Measurements from ENCODE around the gene GRID2. TPM values are rescaled to one million over a fixed set of nuclear protein-coding genes. Genes with fewer than 3 reads are reported as not detected.

Gene GRID2
- polyA plus RNA-seq, 1 donor from 2014 or later = 14.9 TPM

DNA sequence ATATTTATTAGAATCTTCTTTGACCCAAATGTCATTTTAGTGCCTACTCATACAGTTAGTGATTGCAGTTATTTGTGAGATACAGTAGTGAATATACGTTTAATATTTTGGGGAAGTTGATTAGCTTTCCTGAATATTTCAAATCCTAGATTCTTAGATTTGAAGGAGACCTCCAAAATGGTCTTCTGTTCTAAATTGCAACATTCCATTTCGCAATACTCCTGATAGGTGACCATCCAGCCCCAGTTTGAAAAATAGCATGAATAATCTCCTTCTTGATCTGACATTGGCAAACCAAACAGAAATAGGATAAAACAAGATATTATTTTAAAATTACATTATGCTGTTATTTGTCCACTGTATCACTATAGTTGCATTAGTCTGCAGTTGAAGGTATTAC lies 505.6 kb downstream of the GRID2 start (continued):
- TF ChIP-seq SMC3 (conservative IDR thresholded peaks at IDR 0.05; ENCODE audit: poor library complexity) (no peak), EZH2 (IDR thresholded peaks at IDR 0.05; ENCODE audit: borderline replicate concordance, insufficient read depth, low read length, poor library complexity, severe bottlenecking) (no peak), POLR2AphosphoS5 (IDR thresholded peaks at IDR 0.05) (no peak)

- Histone ChIP-seq H3K4me2 (ENCODE audit: low read length) (no peak overlapping the region), H3K79me2 (replicated peaks; ENCODE audit: insufficient read depth, low read length) (no peaks in the 10 kb centered on the region), H4K20me1 (ENCODE audit: insufficient read depth) (no peaks in the 10 kb centered on the region), H2AFZ (ENCODE audit: low read depth, low read length) (no peak overlapping the region), H3K4me3 (ENCODE audit: low read length) (no peak overlapping the region), H3K9ac (ENCODE audit: low read length) (no peak overlapping the region), H3K36me3 (ENCODE audit: insufficient read depth, low read length) (no peaks in the 10 kb centered on the region), H3F3A (ENCODE audit: insufficient read depth, low read length, poor library complexity, severe bottlenecking) (no peaks in the 10 kb centered on the region), H3K27me3 (ENCODE audit: insufficient read depth, low read depth, low read length) (no peaks in the 10 kb centered on the region), H3K27ac (ENCODE audit: low read length) (no peak overlapping the region), H3K9me2 (ENCODE audit: insufficient read depth, low read length) (no peaks in the 10 kb centered on the region), H3K9me3 (ENCODE audit: low read length) (no peaks in the 10 kb centered on the region)
- TF ChIP-seq RAD21 (conservative IDR thresholded peaks at IDR 0.05) = peak; percentile 33
- peak; percentile 21 for TF ChIP-seq SMC3 (conservative IDR thresholded peaks at IDR 0.05; ENCODE audit: poor library complexity)
- TF ChIP-seq POLR2AphosphoS5 (IDR thresholded peaks at IDR 0.05) = peak; percentile 99
- TF ChIP-seq, protein P1, sequence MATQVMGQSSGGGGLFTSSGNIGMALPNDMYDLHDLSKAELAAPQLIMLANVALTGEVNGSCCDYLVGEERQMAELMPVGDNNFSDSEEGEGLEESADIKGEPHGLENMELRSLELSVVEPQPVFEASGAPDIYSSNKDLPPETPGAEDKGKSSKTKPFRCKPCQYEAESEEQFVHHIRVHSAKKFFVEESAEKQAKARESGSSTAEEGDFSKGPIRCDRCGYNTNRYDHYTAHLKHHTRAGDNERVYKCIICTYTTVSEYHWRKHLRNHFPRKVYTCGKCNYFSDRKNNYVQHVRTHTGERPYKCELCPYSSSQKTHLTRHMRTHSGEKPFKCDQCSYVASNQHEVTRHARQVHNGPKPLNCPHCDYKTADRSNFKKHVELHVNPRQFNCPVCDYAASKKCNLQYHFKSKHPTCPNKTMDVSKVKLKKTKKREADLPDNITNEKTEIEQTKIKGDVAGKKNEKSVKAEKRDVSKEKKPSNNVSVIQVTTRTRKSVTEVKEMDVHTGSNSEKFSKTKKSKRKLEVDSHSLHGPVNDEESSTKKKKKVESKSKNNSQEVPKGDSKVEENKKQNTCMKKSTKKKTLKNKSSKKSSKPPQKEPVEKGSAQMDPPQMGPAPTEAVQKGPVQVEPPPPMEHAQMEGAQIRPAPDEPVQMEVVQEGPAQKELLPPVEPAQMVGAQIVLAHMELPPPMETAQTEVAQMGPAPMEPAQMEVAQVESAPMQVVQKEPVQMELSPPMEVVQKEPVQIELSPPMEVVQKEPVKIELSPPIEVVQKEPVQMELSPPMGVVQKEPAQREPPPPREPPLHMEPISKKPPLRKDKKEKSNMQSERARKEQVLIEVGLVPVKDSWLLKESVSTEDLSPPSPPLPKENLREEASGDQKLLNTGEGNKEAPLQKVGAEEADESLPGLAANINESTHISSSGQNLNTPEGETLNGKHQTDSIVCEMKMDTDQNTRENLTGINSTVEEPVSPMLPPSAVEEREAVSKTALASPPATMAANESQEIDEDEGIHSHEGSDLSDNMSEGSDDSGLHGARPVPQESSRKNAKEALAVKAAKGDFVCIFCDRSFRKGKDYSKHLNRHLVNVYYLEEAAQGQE (IDR thresholded peaks at IDR 0.05; ENCODE audit: borderline replicate concordance) = peak; percentile 76
- TF ChIP-seq CTCF (IDR thresholded peaks at IDR 0.05; ENCODE audit: poor library complexity, severe bottlenecking) = no peak
- no peak for TF ChIP-seq EZH2 (IDR thresholded peaks at IDR 0.05; ENCODE audit: borderline replicate concordance, insufficient read depth, low read length, poor library complexity, severe bottlenecking)
- peak; percentile 22 for TF ChIP-seq MXI1 (conservative IDR thresholded peaks at IDR 0.05; ENCODE audit: poor library complexity, severe bottlenecking)
- TF ChIP-seq TAF1 (IDR thresholded peaks at IDR 0.05; ENCODE audit: low read depth) = no peak
- peak; percentile 100 for TF ChIP-seq EP300 (conservative IDR thresholded peaks at IDR 0.05; ENCODE audit: poor library complexity, severe bottlenecking)
Measured at GRCh38 chr4:92812652-92813051, 508.9 kb downstream of the GRID2 start.

- no peaks in the 10 kb centered on the region for H3K9me3 ChIP-seq (ENCODE audit: low read length)
- H3K27me3 ChIP-seq (ENCODE audit: insufficient read depth, low read depth, low read length) = no peaks in the 10 kb centered on the region
- H3F3A ChIP-seq (ENCODE audit: insufficient read depth, low read length, poor library complexity, severe bottlenecking) = no peaks in the 10 kb centered on the region
- no peak overlapping the region for H2AFZ ChIP-seq (ENCODE audit: low read depth, low read length)
- H3K36me3 ChIP-seq (ENCODE audit: insufficient read depth, low read length) = no peaks in the 10 kb centered on the region
- TF ChIP-seq SMC3 (conservative IDR thresholded peaks at IDR 0.05; ENCODE audit: poor library complexity) = no peak
- no peak for TF ChIP-seq TAF1 (IDR thresholded peaks at IDR 0.05; ENCODE audit: low read depth)
- TF ChIP-seq, protein P1 (IDR thresholded peaks at IDR 0.05; ENCODE audit: borderline replicate concordance) = no peak
- no peak for TF ChIP-seq RAD21 (conservative IDR thresholded peaks at IDR 0.05)
- no peak for TF ChIP-seq CTCF (IDR thresholded peaks at IDR 0.05; ENCODE audit: poor library complexity, severe bottlenecking)
- no peak for TF ChIP-seq EP300 (conservative IDR thresholded peaks at IDR 0.05; ENCODE audit: poor library complexity, severe bottlenecking)
- TF ChIP-seq EZH2 (IDR thresholded peaks at IDR 0.05; ENCODE audit: borderline replicate concordance, insufficient read depth, low read length, poor library complexity, severe bottlenecking) = no peak
- TF ChIP-seq POLR2AphosphoS5 (IDR thresholded peaks at IDR 0.05) = no peak
- TF ChIP-seq MXI1 (conservative IDR thresholded peaks at IDR 0.05; ENCODE audit: poor library complexity, severe bottlenecking) = no peak
- no peak overlapping the region for H3K9ac ChIP-seq (ENCODE audit: low read length)
- no peak overlapping the region for H3K4me2 ChIP-seq (ENCODE audit: low read length)
- H3K27ac ChIP-seq (ENCODE audit: low read length) = no peak overlapping the region
- H3K9me2 ChIP-seq (ENCODE audit: insufficient read depth, low read length) = no peaks in the 10 kb centered on the region
- H3K4me3 ChIP-seq (ENCODE audit: low read length) = no peak overlapping the region
- H3K79me2 ChIP-seq (replicated peaks; ENCODE audit: insufficient read depth, low read length) = no peaks in the 10 kb centered on the region
- H4K20me1 ChIP-seq (ENCODE audit: insufficient read depth) = no peaks in the 10 kb centered on the region
Measured at GRCh38 chr4:92814677-92815076, 510.9 kb downstream of the GRID2 start.

All from neural cell (in vitro differentiated cells).